Measurements from ENCODE around the gene EIF4E2. TPM values are rescaled to one million over a fixed set of nuclear protein-coding genes. Genes with fewer than 3 reads are reported as not detected.

EIF4E2 gene
- total RNA-seq, 2 experiments from 2014 or later, result 59.9 to 81.1 TPM

- Mint-ChIP-seq H3K4me1 (no peaks in the 10 kb centered on the region), H3K36me3 (no peaks in the 10 kb centered on the region), H3K4me3 (no peak overlapping the region), H3K27ac (no peak overlapping the region), H3K9me3 (ENCODE audit: low read depth) (no peaks in the 10 kb centered on the region), H3K27me3 (peaks cover 13% of the 10 kb centered on the region)
- ATAC-seq (no peak), DNase-seq (no peak)
- CTCF ChIA-PET, result interaction anchor here (1.8 kb wide), 1 partner anchor 9 kb away, joined by 5 read pairs; no protein-coding TSS in a partner anchor
Observed at GRCh38 chr2:232513353-232513752, 37.1 kb upstream of the EIF4E2 start.

GRCh38 chr2:232515639-232516038, 34.9 kb upstream of the EIF4E2 start:
- no peak for DNase-seq
- H3K4me1 Mint-ChIP-seq, result no peaks in the 10 kb centered on the region
- ATAC-seq, result no peak
- CTCF ChIA-PET, result interaction anchor here (0.7 kb wide), 1 partner anchor 8 kb away, joined by 4 read pairs; no protein-coding TSS in a partner anchor
- H3K36me3 Mint-ChIP-seq, result no peaks in the 10 kb centered on the region
- no peak overlapping the region for H3K4me3 Mint-ChIP-seq
- H3K27ac Mint-ChIP-seq, result no peak overlapping the region
- H3K9me3 Mint-ChIP-seq (ENCODE audit: low read depth), result no peaks in the 10 kb centered on the region
- peaks cover 7% of the 10 kb centered on the region for H3K27me3 Mint-ChIP-seq

GRCh38 chr2:232516551-232516950, 33.9 kb upstream of the EIF4E2 start:
- H3K36me3 Mint-ChIP-seq, result no peaks in the 10 kb centered on the region
- no peaks in the 10 kb centered on the region for H3K4me1 Mint-ChIP-seq
- peaks cover 9% of the 10 kb centered on the region for H3K27me3 Mint-ChIP-seq
- no peaks in the 10 kb centered on the region for H3K9me3 Mint-ChIP-seq (ENCODE audit: low read depth)
- no peak overlapping the region for H3K27ac Mint-ChIP-seq
- CTCF ChIA-PET, result no interaction called here
- ATAC-seq (no peak), DNase-seq (no peak)
- no peak overlapping the region for H3K4me3 Mint-ChIP-seq

GRCh38 chr2:232518844-232519243, 31.6 kb upstream of the EIF4E2 start:
- CTCF ChIA-PET, result interaction anchor here (6.4 kb wide), 1 partner anchor 72 kb away, joined by 34 read pairs; no protein-coding TSS in a partner anchor
- H3K36me3 Mint-ChIP-seq, result no peaks in the 10 kb centered on the region
- H3K4me1 Mint-ChIP-seq, result no peaks in the 10 kb centered on the region
- peaks cover 16% of the 10 kb centered on the region for H3K27me3 Mint-ChIP-seq
- no peak overlapping the region for H3K4me3 Mint-ChIP-seq
- H3K9me3 Mint-ChIP-seq (ENCODE audit: low read depth), result no peaks in the 10 kb centered on the region
- no peak for ATAC-seq
- no peak overlapping the region for H3K27ac Mint-ChIP-seq
- DNase-seq, result no peak

GRCh38 chr2:232519581-232520438, 30.7 kb upstream of the EIF4E2 start, which contains the start of gene PRSS56:
Gene PRSS56, plus strand, starts transcription at chr2:232520388. Its CDS starts 211 bp downstream, at chr2:232520599.
- ATAC-seq, result no peak
- CTCF ChIA-PET, result interaction anchor here (6.4 kb wide), 1 partner anchor 73 kb away, joined by 34 read pairs; no protein-coding TSS in a partner anchor
- Mint-ChIP-seq H3K27ac (no peak within 1 kb of the TSS), H3K4me3 (no peak within 1 kb of the TSS), H3K9me3 (ENCODE audit: low read depth) (no peaks in the 10 kb centered on the region), H3K36me3 (no peaks in the 10 kb centered on the region), H3K4me1 (peaks cover 2% of the 10 kb centered on the region), H3K27me3 (peaks cover 18% of the 10 kb centered on the region)
- no peak for DNase-seq

GRCh38 chr2:232520489-232520888, 30.0 kb upstream of the EIF4E2 start:
- Mint-ChIP-seq H3K4me1 (peaks cover 2% of the 10 kb centered on the region), H3K9me3 (ENCODE audit: low read depth) (no peaks in the 10 kb centered on the region), H3K36me3 (no peaks in the 10 kb centered on the region), H3K27me3 (peaks cover 18% of the 10 kb centered on the region), H3K4me3 (no peak overlapping the region), H3K27ac (no peak overlapping the region)
- ATAC-seq (no peak), DNase-seq (no peak)
- CTCF ChIA-PET, result interaction anchor here (1.6 to 6.4 kb wide), 3 partner anchors 73 to 86 kb away, joined by 5 to 34 read pairs (median 16); no protein-coding TSS in a partner anchor

GRCh38 chr2:232521098-232521497, 29.4 kb upstream of the EIF4E2 start:
- Mint-ChIP-seq H3K27me3 (peaks cover 21% of the 10 kb centered on the region), H3K9me3 (ENCODE audit: low read depth) (no peaks in the 10 kb centered on the region), H3K27ac (no peak overlapping the region), H3K36me3 (no peaks in the 10 kb centered on the region), H3K4me3 (no peak overlapping the region), H3K4me1 (peaks cover 2% of the 10 kb centered on the region)
- DNase-seq (no peak), ATAC-seq (no peak)
- CTCF ChIA-PET, result interaction anchor here (0.9 to 6.4 kb wide), 5 partner anchors 74 to 148 kb away, joined by 3 to 34 read pairs (median 6); no protein-coding TSS in a partner anchor

GRCh38 chr2:232521959-232522622, 28.4 kb upstream of the EIF4E2 start:
- no peak overlapping the region for H3K4me3 Mint-ChIP-seq
- no peaks in the 10 kb centered on the region for H3K9me3 Mint-ChIP-seq (ENCODE audit: low read depth)
- H3K4me1 Mint-ChIP-seq, result peaks cover 2% of the 10 kb centered on the region
- DNase-seq (peak; percentile 62), ATAC-seq (peak; percentile 82)
- no peak overlapping the region for H3K27ac Mint-ChIP-seq
- CTCF ChIA-PET, result interaction anchor here (0.6 to 6.4 kb wide), 13 partner anchors 9 to 597 kb away, joined by 3 to 34 read pairs (median 4); no protein-coding TSS in a partner anchor
- no peaks in the 10 kb centered on the region for H3K36me3 Mint-ChIP-seq
- peaks cover 22% of the 10 kb centered on the region for H3K27me3 Mint-ChIP-seq

GRCh38 chr2:232522623-232523401, 27.7 kb upstream of the EIF4E2 start:
- no peak overlapping the region for H3K4me3 Mint-ChIP-seq
- no peak for DNase-seq
- CTCF ChIA-PET, result interaction anchor here (0.6 to 6.4 kb wide), 12 partner anchors 8 to 598 kb away, joined by 3 to 34 read pairs (median 4); no protein-coding TSS in a partner anchor
- H3K27me3 Mint-ChIP-seq, result peaks cover 24% of the 10 kb centered on the region
- no peaks in the 10 kb centered on the region for H3K36me3 Mint-ChIP-seq
- no peak overlapping the region for H3K27ac Mint-ChIP-seq
- H3K4me1 Mint-ChIP-seq, result peaks cover 2% of the 10 kb centered on the region
- no peaks in the 10 kb centered on the region for H3K9me3 Mint-ChIP-seq (ENCODE audit: low read depth)
- no peak for ATAC-seq

- Mint-ChIP-seq H3K9me3 (ENCODE audit: low read depth) (no peaks in the 10 kb centered on the region), H3K4me1 (peaks cover 2% of the 10 kb centered on the region), H3K4me3 (no peak overlapping the region), H3K27ac (no peak overlapping the region), H3K27me3 (peaks cover 24% of the 10 kb centered on the region), H3K36me3 (no peaks in the 10 kb centered on the region)
- ATAC-seq (no peak), DNase-seq (no peak)
- CTCF ChIA-PET, result interaction anchor here (0.8 to 6.4 kb wide), 5 partner anchors 8 to 79 kb away, joined by 3 to 34 read pairs (median 4); no protein-coding TSS in a partner anchor
Observed at GRCh38 chr2:232523402-232523681, 27.1 kb upstream of the EIF4E2 start.

GRCh38 chr2:232523682-232524597, 26.5 kb upstream of the EIF4E2 start:
- H3K36me3 Mint-ChIP-seq, result no peaks in the 10 kb centered on the region
- CTCF ChIA-PET, result interaction anchor here (0.8 to 6.4 kb wide), 6 partner anchors 9 to 385 kb away, joined by 3 to 34 read pairs (median 4); no protein-coding TSS in a partner anchor
- H3K27ac Mint-ChIP-seq, result no peak overlapping the region
- peaks cover 6% of the 10 kb centered on the region for H3K4me1 Mint-ChIP-seq
- no peaks in the 10 kb centered on the region for H3K9me3 Mint-ChIP-seq (ENCODE audit: low read depth)
- DNase-seq (no peak), ATAC-seq (peak; percentile 26)
- no peak overlapping the region for H3K4me3 Mint-ChIP-seq
- peaks cover 26% of the 10 kb centered on the region for H3K27me3 Mint-ChIP-seq

- Mint-ChIP-seq H3K4me3 (no peak overlapping the region), H3K4me1 (peaks cover 10% of the 10 kb centered on the region), H3K36me3 (no peaks in the 10 kb centered on the region), H3K9me3 (ENCODE audit: low read depth) (no peaks in the 10 kb centered on the region), H3K27me3 (peaks cover 26% of the 10 kb centered on the region), H3K27ac (no peak overlapping the region)
- ATAC-seq, result no peak
- no peak for DNase-seq
- CTCF ChIA-PET, result interaction anchor here (1.1 to 6.4 kb wide), 2 partner anchors 78 to 386 kb away, joined by 3 to 34 read pairs; no protein-coding TSS in a partner anchor
Observed at GRCh38 chr2:232524771-232525170, 25.7 kb upstream of the EIF4E2 start.

Data from activated CD8-positive, alpha-beta memory T cell treated with anti-CD3 and anti-CD28 coated beads, Interleukin-2, amount 10 ng/mL, durations not matched to agents 7 days and 5 days (primary cell).